Cardiac muscle cell (in vitro differentiated cells and primary cell): ENCODE results near the gene DNAI2. TPM values are rescaled to one million over a fixed set of nuclear protein-coding genes. Genes with fewer than 3 reads are reported as not detected.

Experiments used
- DNase-seq, 2 donors: peaks; one replicate each; pipeline versions ENCODE4 v3.0.0 to v3.0.0-alpha.2; 2010 to 2017; ENCODE audit warnings: low read depth in 1 of 2, low spot score in 1 of 2
- H3K27ac ChIP-seq: fragments of 200-600 bp; sonication (generic); 2 replicates; pipeline ENCODE4 v1.5.1; 2016
- H3K27me3 ChIP-seq: fragments of 200-600 bp; sonication (generic); 2 replicates; pipeline ENCODE4 v1.6.0; 2016; ENCODE audit warnings: control low read depth
- H3K36me3 ChIP-seq: fragments of 200-600 bp; sonication (generic); 2 replicates; pipeline ENCODE4 v1.5.1; 2016; ENCODE audit warnings: control low read depth
- H3K4me1 ChIP-seq: fragments of 200-600 bp; sonication (generic); 2 replicates; pipeline ENCODE4 v1.8.1; 2017; ENCODE audit warnings: low read depth, mild to moderate bottlenecking, mixed run types
- H3K4me3 ChIP-seq: fragments of 200-600 bp; sonication (generic); 2 replicates; pipeline ENCODE4 v1.5.1; 2016; ENCODE audit warnings: mild to moderate bottlenecking
- H3K9me3 ChIP-seq: fragments of 200-600 bp; sonication (generic); 2 replicates; pipeline ENCODE4 v1.5.1; 2017; ENCODE audit warnings: low read depth, mild to moderate bottlenecking, control low read depth
- CTCF ChIP-seq: IDR thresholded peaks from 2 replicates; pipeline ENCODE4 v1.5.1; 2012; ENCODE audit warnings: low read depth, mild to moderate bottlenecking, low read length
- polyA plus RNA-seq: library from polyadenylated mRNA; unstranded; fragments of >200 nt; fragmentation: Nextera tagmentation; extraction: Ambion mirVana; gene quantifications from 2 replicates; pipeline ENCODE4 v1.2.1, GENCODE V29; 2016
- total RNA-seq: library from RNA; depleted of rRNA; stranded (reverse); fragments of >200 nt; gene quantifications from 2 replicates; pipeline ENCODE4 v1.2.3, GENCODE V29; 2016

DNAI2 gene
- total and polyA plus RNA-seq, 2 experiments from 2014 or later: not detected

- H3K4me3 ChIP-seq: no peak overlapping the region
- no peak for TF ChIP-seq CTCF
- H3K9me3 ChIP-seq: no peaks in the 10 kb centered on the region
- no peak overlapping the region for H3K27ac ChIP-seq
- DNase-seq: no peak
- no peaks in the 10 kb centered on the region for H3K36me3 ChIP-seq
- H3K27me3 ChIP-seq: no peaks in the 10 kb centered on the region
- H3K4me1 ChIP-seq: no peaks in the 10 kb centered on the region
Measured at GRCh38 chr17:74282587-74283370, 8.7 kb downstream of the DNAI2 start.

- Histone ChIP-seq H3K4me3 (no peak overlapping the region), H3K36me3 (no peaks in the 10 kb centered on the region), H3K27me3 (no peaks in the 10 kb centered on the region), H3K4me1 (no peaks in the 10 kb centered on the region), H3K9me3 (no peaks in the 10 kb centered on the region), H3K27ac (no peak overlapping the region)
- TF ChIP-seq CTCF: no peak
- DNase-seq: no peak
Measured at GRCh38 chr17:74283371-74283673, 9.3 kb downstream of the DNAI2 start.

- TF ChIP-seq CTCF: no peak
Measured at GRCh38 chr17:74287031-74287602, 13.1 kb downstream of the DNAI2 start.

GRCh38 chr17:74288785-74289184 lies 14.8 kb downstream of the DNAI2 start:
- Histone ChIP-seq H3K27ac (no peak overlapping the region), H3K36me3 (no peaks in the 10 kb centered on the region), H3K27me3 (no peaks in the 10 kb centered on the region), H3K4me3 (no peak overlapping the region), H3K9me3 (no peaks in the 10 kb centered on the region), H3K4me1 (no peaks in the 10 kb centered on the region)
- no peak for TF ChIP-seq CTCF
- DNase-seq: no peak

More at GRCh38 chr17:74287031-74287602, 13.1 kb downstream of the DNAI2 start:
- Histone ChIP-seq H3K4me1 (no peaks in the 10 kb centered on the region), H3K9me3 (no peaks in the 10 kb centered on the region), H3K4me3 (no peak overlapping the region), H3K36me3 (no peaks in the 10 kb centered on the region), H3K27ac (no peak overlapping the region), H3K27me3 (no peaks in the 10 kb centered on the region)
- DNase-seq: no peak

- no peaks in the 10 kb centered on the region for H3K27me3 ChIP-seq
- H3K4me3 ChIP-seq: no peak overlapping the region
- no peak overlapping the region for H3K27ac ChIP-seq
- TF ChIP-seq CTCF: no peak
- H3K36me3 ChIP-seq: no peaks in the 10 kb centered on the region
- DNase-seq: no peak
- no peaks in the 10 kb centered on the region for H3K9me3 ChIP-seq
- H3K4me1 ChIP-seq: no peaks in the 10 kb centered on the region
Measured at GRCh38 chr17:74289688-74290087, 15.7 kb downstream of the DNAI2 start.
